GM18511 (cell line): ENCODE results near the gene MUC20.
"Not testable (repeated sequence)": the region's sequence is repeated elsewhere in the genome, so short reads cannot be mapped to it uniquely, and the experiment has no call there.

ENCODE experiments used
- ATAC-seq: cut with Tn5 transposase; IDR thresholded peaks from one replicate; pipeline ENCODE4 v1.9.1; 2021; ENCODE audit warnings: mild to moderate bottlenecking, moderate library complexity; ENCODE audit not compliant: unreplicated experiment

The MUC20 gene

DNA sequence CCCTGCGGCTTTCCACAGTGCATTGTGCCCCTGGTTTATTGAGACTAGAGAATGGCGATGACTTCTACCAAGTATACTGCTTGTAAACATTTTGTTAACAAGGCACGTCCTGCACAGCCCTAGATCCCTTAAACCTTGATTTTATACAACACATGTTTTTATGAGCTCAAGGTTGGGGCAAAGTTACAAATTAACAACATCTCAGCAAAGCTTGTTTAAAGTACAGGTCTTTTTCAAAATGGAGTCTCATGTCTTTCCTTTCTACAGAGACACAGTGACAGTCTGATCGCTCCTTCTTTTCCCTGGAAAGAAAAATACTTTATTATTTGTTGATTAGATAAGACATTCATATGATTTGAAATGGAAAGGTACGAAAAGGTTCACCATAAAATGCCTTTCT lies 8.0 kb downstream of the MUC20 start:
- ATAC-seq: not testable (repeated sequence)

DNA sequence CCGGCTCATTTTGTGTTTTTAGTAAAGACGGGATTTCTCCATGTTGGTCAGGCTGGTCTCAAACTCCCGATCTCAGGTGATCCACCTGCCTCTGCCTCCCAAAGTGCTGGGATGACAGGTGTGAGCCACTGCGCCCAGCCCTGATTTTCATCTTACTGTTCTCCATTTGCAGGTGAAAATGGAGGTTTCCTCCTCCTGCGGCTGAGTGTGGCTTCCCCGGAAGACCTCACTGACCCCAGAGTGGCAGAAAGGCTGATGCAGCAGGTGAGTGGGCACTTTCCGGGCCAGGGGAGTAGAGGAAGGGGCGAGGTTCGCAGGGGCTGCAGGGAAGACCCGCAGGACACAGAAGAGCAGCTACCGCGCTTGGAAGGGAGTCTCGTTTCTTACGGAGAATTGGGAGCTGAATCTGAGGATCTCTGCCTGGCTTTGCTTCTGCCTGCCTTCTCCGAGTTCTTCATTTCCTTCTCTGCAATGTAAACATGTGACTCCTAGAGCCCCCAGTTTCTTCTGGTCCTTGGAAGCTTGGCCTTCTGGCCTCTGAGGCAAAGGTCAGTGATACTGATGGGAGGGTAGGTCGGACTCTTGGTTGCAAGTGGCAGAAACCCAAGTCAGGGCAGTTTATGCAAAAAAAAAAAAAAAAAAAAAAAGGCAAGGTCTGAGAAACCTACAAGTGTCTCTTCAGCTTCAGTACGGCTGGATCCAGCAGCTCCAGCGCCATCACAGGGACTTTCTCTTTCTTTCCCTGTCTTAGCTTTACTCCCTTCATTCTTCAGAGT lies 8.9 kb downstream of the MUC20 start:
- ATAC-seq: no peak

DNA sequence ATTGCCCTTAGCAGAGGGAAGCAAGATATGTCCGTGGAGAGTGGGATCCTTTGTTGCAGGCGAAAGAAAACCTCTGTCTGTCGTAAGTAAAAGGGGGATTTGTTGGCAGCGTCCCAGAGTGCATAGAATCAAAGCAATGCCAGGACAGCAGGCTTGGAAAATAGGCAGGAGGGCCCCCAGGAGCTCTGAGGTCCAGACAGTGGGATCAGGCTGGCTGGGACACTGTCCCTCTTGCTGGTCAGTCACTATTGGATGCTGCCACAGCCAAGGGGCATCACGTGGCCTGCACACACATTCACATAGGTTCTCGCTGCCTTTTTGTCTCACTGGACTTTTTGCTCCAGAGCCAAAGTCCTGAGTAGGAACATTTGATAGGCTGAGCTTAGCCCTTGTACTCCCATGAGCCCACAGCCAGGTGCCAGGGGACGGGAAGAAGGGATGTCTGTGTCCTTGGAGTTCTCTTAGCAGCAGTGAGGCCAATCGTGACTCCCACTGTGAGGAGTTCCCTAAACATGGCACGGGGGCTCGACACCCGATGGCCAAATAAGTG lies 10.7 kb downstream of the MUC20 start:
- no peak for ATAC-seq

DNA sequence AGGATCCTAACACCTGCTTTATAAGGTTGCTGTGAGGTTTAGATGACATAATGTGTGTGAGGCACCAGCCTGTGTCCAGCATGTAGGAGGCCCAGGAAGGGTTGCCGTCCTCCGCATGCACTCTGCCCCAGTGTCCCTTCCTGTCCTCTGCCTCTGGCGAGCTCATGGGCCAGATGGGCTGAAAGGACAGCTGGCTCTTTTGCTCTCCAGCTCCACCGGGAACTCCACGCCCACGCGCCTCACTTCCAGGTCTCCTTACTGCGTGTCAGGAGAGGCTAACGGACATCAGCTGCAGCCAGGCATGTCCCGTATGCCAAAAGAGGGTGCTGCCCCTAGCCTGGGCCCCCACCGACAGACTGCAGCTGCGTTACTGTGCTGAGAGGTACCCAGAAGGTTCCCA lies 12.2 kb downstream of the MUC20 start:
- no peak for ATAC-seq

DNA sequence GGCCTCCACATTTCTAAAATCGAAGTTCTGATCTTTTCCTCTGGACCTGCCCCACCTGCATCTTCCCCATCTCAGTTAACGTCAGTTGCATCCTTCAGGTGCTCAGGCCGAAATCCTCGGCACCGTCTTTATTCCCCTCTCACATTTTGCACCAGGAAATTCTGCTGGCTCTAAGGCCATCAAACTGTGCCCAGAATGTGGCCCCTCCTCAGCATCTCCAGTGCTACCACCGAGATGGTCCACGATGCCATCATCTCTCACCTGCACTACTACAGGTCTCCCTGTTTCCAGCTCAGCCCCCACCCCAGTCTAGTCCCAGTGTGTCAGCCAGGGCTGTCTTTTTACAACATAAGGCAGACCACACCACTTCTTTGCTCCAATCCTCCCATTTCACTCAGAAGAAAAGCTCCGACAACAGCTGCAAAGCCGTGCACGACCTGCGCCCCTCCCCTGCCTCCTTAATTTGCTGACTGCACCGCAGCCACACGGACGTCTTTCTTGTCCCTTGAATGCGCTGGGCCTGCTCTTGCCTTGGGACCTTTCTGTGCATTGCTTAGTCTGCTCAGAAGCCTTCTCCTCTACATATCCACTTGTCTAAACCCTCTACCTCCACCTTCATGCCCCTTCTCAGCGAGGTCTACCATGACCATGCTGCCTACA lies 14.4 kb downstream of the MUC20 start:
- ATAC-seq: no peak

DNA sequence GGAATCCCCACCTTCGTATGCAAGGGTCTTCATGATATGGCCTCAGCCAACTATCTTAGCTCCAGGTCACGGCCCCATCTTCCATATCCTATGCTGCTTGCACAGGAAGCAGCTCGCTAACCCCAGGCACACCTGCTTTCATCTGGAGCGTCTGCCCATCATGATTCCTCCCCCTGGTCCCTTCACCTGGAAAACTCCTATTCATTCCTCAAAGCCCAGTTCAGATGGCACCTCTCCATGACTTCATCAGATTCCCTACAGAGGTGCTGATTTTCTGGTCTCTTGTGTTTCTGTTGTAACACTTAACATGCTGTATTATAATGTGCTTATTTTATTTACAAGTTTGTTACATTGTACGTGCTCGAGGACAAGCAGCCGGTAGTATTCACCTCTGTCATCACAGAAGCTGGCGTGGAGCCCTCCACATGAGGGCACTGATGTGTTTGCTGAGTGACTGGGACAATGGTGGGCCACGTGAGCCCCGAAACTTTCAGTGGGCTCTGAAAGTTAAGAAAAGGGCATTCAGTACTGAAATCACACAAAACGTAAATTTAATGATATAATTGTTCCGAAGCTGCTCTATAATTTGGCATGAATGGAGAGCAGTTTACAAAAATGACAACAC lies 16.2 kb downstream of the MUC20 start:
- no peak for ATAC-seq

DNA sequence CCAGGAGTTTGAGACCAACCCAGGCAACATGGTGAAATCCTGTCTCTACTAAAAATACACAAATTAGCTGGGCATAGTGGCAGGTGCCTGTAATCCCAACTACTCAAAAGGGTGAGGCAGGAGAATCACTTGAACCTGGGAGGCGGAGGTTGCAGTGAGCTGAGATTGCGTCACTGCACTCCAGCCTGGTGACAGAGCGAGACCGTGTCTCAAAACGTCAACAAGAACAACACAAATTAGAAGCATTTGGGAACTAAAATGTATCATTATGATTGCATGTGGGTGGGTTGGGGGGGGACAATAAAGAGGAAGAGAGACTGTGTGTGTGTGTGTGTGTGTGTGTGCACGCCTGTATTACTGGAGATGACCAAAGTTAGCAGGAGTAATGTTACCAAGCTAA lies 17.0 kb downstream of the MUC20 start:
- ATAC-seq: not testable (repeated sequence)

DNA sequence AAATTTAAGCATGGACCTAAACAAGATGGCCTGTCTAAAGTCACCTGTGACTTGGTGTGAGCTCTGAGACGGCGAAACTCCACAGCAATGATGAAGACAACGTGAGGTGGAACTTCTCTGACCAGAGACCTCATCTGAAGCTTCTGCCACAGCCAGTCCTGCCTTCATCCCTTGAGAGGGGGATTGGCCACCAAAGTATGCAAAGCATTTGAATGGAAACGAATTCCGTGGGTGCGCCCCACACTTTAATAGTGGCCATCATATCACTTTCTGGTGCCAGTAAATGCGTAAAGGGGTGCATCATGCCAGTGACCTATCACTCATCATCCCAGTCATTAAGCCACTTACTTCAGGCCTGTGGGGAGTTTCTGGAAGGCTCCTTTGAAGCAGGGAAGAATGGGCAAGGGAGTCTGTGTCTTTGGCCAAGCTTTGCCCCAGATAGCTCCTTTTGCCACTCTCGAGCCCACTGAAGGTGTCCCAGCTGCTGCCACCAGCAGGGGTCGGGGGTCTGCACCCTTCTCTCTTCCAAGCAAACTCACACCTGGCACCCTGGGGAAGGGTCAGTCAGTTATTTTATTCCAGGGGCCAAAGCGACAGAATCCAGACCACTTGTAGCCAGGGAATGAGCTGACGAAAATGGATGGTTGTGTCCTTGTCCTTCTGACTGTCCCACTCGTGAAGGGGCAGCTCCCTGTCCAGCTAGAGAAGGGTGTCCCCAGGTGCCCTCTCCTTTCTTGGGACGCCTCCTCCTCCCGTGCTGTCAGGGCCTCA lies 17.7 kb downstream of the MUC20 start:
- ATAC-seq: no peak

DNA sequence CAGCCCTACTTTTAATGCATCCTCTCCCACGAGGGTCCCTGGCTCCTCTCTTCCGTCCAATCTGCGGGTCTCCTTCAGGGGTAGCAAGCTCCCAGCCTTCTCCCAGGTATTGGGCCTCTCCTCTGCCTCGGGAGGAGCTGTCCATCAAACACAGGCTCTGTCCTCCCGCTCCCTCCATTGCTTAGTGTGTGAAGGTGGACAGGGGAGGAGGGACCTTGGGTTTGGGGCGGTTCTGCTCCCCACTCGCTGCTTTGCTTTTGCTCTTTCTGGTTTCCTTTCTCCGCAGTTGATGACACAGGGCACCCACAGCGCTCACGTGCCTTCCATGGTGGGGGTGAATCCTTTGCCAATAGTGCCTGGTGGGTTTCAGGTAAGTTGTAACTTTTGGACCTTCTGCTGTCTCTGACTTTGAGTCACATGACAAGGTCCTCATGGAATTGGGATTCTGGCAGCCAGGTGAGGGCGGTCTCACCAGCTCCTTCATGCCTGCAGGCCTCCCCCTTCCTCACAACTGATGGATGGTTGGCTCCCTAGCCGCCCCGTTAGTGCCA lies 18.9 kb downstream of the MUC20 start:
- no peak for ATAC-seq

DNA sequence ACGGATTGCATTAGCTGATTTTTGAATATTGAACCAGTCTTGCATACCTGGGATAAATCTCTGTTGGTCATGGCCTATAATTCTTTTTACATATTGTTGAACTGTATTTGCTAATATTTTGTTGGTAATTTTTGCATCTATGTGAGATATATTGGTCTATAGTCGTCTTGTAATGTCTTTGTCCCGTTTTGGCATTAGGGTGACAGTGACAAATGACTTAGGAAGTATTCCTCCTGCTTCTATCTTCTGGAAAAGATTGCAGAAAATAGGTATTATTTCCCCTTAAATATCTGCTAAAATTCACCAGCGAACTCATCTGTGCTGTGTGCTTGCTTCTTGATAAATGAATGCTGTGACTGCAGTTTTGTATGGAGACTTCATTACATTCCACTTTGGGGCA lies 23.7 kb downstream of the MUC20 start:
- no peak for ATAC-seq

DNA sequence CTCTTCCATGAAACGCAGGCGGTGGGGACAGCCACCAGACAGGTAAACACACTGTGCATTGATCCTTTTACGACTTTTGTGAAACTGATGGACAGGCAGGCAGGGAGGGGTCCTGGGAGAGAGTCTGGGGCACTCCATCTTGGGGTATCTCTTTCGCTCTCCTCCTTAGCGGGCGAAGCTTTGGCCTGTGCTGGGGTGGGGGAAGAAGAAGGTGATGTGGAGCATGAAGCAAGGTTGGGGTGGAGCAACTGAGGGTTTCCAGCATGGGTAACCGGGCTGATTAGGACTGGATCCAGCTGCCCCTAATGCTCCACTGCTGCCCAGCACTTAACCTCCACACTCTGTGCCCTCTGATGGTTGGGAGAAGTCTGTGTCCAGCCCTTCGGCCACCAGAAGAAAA lies 25.6 kb downstream of the MUC20 start:
- ATAC-seq: no peak

DNA sequence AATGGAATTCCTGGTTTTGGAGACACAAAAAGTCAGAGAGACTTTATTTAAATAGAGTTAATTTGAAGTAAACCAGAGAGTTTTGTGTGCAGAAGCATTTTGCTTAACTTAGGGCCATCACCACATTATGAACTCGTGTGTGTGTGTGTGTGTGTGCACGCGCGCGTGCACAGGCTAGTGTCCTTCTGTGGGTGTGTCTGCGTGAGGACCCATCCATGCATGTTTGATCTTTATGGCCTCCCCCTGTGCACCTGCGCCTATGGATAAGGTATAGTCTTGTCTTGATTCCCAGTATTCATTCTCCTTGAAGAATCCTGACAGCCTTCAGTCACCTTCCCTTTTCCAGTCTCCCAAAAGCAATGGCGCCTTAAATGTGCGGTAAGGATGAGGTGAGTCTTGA lies 26.0 kb downstream of the MUC20 start:
- no peak for ATAC-seq

DNA sequence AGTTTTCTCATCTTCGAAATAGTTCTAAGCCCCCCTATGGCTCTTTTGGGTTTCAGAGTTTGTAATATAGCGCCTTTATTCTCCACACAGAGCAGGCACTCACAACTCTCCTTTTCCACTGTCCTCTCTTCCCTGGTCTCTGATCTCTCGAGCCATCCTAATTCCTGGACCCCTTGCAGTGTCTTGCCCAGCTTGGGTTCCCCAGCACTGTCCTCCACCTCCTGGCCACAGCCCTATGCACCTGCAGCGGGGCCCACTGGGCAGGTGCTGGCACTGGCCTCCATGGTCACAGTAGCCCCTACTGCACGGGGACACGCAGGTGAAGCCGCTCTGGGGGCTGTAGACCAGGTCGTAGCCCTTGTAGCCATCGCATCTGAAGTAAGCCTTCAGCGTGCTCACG lies 27.9 kb downstream of the MUC20 start:
- no peak for ATAC-seq

DNA sequence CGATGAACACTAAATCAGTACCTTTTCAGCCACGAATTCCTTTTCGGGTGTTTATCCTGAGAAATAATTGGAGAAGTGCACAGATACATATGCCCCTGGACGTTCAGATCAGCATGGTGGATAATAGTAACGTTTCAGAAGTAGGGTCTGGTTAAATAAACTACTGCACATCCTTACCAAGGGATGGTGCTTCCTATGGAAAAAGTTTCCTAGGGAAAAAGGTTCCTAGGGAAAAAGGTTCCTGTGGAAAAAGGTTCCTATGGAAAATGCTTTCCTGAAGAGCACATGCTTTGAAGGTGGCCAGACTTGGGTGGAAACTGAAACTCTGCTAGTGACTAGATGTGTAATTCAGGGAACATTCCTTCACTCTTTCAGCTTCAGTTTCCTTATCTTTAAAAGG lies 28.3 kb downstream of the MUC20 start:
- not testable (repeated sequence) for ATAC-seq

DNA sequence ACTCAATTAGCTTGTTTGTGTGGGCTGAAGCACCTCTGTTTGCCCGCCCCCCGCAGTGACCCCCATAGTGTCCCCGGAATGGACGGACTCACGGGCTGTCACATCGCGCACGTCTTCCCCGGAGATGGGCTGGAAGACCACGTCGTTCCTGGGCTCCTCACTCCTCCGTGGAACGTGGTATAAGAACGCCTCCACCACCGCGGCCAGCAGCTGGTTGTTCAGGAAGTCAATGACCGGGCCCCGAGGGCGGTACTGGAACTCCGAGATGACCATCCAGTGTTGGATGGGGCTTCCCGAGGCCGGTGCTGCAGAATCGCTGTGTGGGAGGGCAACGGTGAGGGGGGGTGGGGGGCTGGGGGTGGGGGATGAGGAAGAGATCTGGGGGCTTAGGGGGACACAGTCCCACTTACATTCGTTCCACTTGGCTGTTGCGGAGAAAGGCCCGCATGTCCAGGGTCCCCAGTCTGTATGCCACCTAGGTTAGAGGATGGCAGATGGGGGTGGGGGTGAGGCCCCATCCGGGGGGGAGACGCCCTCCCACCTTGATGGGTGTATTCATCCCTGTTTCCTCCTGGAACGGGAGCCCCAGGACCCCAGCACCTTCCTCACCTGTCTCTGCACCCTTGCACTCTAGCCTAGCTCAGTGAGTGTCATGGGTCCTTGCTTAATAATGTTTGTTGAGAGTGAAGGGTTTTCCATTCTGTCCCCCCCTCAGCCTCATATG lies 30.2 kb downstream of the MUC20 start:
- ATAC-seq: no peak

DNA sequence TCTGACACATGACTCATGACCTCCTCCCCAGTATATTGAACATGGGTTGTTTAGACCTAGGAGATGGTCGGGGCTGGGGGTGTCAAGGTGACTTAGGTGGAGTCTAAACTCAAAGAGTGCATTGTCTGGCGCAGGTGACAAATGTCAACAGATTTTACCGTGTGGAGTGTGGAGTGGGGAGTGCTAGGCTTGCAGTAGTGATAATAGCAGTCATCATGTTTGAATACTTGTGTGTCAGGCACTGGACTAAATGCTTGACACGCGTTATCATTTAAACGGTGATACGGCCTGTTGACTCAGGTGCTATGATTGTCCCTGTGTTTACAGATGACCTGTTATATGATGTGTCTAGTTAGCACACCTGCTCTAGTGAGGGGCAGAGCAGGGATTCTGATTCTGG lies 30.8 kb downstream of the MUC20 start:
- ATAC-seq: no peak

DNA sequence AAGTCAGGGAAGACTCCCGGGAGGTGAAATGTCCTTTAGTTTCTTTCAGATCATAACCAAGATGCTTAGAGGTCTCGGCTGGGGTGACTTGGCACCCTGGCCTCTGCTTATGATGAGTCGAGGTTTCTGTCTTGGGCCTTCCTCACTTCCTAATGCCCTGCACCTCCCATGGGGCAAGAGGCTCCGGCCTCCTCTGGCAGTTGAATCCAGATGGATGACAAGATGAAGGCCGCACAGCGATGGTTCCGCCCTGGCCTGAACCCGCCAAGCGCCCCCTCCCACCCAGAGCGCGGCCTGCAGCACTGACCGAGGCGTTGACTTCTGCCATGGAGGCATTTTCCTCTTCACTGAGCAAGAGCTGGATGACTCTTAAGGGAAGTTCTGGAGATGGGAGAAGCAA lies 31.3 kb downstream of the MUC20 start:
- ATAC-seq: no peak

DNA sequence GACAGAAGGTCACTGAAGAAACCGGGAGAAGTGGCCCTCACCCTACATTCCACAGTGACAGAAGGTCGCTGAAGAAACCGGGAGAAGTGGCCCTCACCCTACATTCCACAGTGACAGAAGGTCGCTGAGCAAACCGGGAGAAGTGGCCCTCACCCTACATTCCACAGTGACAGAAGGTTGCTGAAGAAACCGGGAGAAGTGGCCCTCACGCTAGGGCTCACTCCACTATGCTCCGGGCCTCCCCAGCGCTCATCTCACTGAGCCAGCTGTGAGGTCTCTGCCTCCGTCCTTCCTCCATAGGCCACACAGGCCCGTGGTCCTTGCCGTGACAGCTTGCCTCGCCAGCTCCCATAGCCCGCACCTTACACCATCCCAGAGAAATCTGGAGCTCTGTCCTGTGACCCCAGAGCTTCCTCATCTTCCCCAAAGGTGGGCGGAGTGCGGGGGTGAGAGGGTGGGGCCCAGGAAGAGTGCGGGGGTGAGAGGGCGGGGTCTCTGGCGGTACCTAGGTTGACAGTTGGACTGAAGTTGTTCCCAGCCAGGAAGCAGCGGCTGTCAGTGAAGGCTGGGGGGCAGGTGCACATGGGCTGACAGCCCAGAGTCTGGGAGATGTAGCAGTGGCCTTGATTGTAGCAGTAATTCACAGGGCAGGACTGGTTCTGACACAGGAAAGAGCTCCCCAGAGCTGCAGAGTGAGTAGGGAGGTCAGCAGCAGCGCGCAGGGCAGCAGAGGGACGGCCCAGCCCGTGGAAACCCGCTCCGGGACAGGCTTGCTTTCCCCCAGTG lies 32.0 kb downstream of the MUC20 start:
- no peak for ATAC-seq

DNA sequence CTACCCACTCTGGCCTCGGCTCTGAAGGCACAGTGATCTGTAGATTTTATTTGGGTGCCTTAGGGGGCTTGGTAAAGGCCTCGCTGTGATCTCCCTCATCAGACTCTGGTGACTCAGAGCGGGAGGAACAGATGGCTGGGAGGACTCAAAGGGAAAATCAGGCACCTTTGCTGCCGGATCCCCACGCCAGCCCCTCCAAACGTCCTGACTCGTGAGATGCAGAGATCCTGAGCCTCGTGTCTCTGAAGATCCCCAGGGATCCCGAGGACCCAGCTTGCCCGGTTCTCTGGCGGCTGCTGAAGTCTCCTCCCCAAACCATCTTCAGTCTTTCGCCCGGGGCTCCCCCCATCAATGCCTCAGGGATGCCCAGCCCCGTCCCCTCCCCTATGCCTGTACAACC lies 32.8 kb downstream of the MUC20 start:
- ATAC-seq: no peak
